NCI-H748 treated with DMSO at 0.1 percent for 48 hours (cell line): ENCODE data around the gene ZRANB3.

ENCODE experiments used
- DNase-seq: peaks from one replicate; lab custom pipeline; 2025; lab: John Stamatoyannopoulos, UW

ZRANB3 gene

GRCh38 chr2:135174049-135174809 is 356.8 kb downstream of the ZRANB3 start:
- DNase-seq, result no peak

- DNase-seq, result no peak
Measured at GRCh38 chr2:135169900-135170753, 360.9 kb downstream of the ZRANB3 start.

GRCh38 chr2:135168204-135168856 is 362.7 kb downstream of the ZRANB3 start:
- DNase-seq, result no peak

GRCh38 chr2:135167273-135167672 is 363.7 kb downstream of the ZRANB3 start:
- no peak for DNase-seq

GRCh38 chr2:135164431-135164830 is 366.6 kb downstream of the ZRANB3 start:
- no peak for DNase-seq

GRCh38 chr2:135163901-135164300 is 367.1 kb downstream of the ZRANB3 start:
- DNase-seq, result no peak

- DNase-seq, result no peak
Measured at GRCh38 chr2:135163306-135163705, 367.7 kb downstream of the ZRANB3 start.

- DNase-seq, result no peak
Measured at GRCh38 chr2:135162786-135163185, 368.2 kb downstream of the ZRANB3 start.

GRCh38 chr2:135162377-135162776 is 368.6 kb downstream of the ZRANB3 start:
- no peak for DNase-seq

- DNase-seq, result no peak
Measured at GRCh38 chr2:135159191-135159590, 371.8 kb downstream of the ZRANB3 start.

- no peak for DNase-seq
Measured at GRCh38 chr2:135157856-135158255, 373.2 kb downstream of the ZRANB3 start.

- DNase-seq, result no peak
Measured at GRCh38 chr2:135154962-135155361, 376.1 kb downstream of the ZRANB3 start.

- DNase-seq, result no peak
Measured at GRCh38 chr2:135152361-135152760, 378.7 kb downstream of the ZRANB3 start.

GRCh38 chr2:135151615-135152014 is 379.4 kb downstream of the ZRANB3 start:
- no peak for DNase-seq

GRCh38 chr2:135150725-135151124 is 380.3 kb downstream of the ZRANB3 start:
- DNase-seq, result no peak

GRCh38 chr2:135149251-135149650 is 381.8 kb downstream of the ZRANB3 start:
- DNase-seq, result no peak

GRCh38 chr2:135144343-135144742 is 386.7 kb downstream of the ZRANB3 start:
- DNase-seq, result no peak

- no peak for DNase-seq
Measured at GRCh38 chr2:135142323-135142722, 388.7 kb downstream of the ZRANB3 start.

- DNase-seq, result no peak
Measured at GRCh38 chr2:135140606-135141005, 390.4 kb downstream of the ZRANB3 start.

- no peak for DNase-seq
Measured at GRCh38 chr2:135132314-135132713, 398.7 kb downstream of the ZRANB3 start.

GRCh38 chr2:135130751-135131150 is 400.3 kb downstream of the ZRANB3 start:
- DNase-seq, result no peak

- DNase-seq, result no peak
Measured at GRCh38 chr2:135125940-135126339, 405.1 kb downstream of the ZRANB3 start.
